HG03571 (cell line): Measurements from ENCODE around the gene PCID2.
"Not testable (repeated sequence)": the region's sequence is repeated elsewhere in the genome, so short reads cannot be mapped to it uniquely, and the experiment has no call there.

Experiments
- ATAC-seq: cut with Tn5 transposase; IDR thresholded peaks from one replicate; pipeline ENCODE4 v1.9.1; 2021; ENCODE audit not compliant: unreplicated experiment

The PCID2 gene

GRCh38 chr13:113167155-113167554 lies 41.3 kb downstream of the PCID2 start:
- ATAC-seq, result no peak

- no peak for ATAC-seq
Observed at GRCh38 chr13:113166681-113167080, 41.8 kb downstream of the PCID2 start.

GRCh38 chr13:113166266-113166665 lies 42.2 kb downstream of the PCID2 start:
- no peak for ATAC-seq

GRCh38 chr13:113164492-113164891 lies 44.0 kb downstream of the PCID2 start:
- ATAC-seq, result no peak

GRCh38 chr13:113162783-113163685 lies 45.4 kb downstream of the PCID2 start:
- no peak for ATAC-seq

GRCh38 chr13:113161975-113162374 lies 46.5 kb downstream of the PCID2 start:
- ATAC-seq, result not testable (repeated sequence)

GRCh38 chr13:113161433-113161832 lies 47.0 kb downstream of the PCID2 start:
- ATAC-seq, result no peak

- ATAC-seq, result no peak
Observed at GRCh38 chr13:113160983-113161382, 47.5 kb downstream of the PCID2 start.

- no peak for ATAC-seq
Observed at GRCh38 chr13:113159701-113160100, 48.8 kb downstream of the PCID2 start.

- no peak for ATAC-seq
Observed at GRCh38 chr13:113158946-113159345, 49.5 kb downstream of the PCID2 start.

GRCh38 chr13:113157929-113158747 lies 50.3 kb downstream of the PCID2 start, which contains the start of gene PROZ:
Gene PROZ, plus strand, starts transcription at chr13:113158648. Its CDS starts 13 bp downstream, at chr13:113158661.
- ATAC-seq, result no peak

- ATAC-seq, result no peak
Observed at GRCh38 chr13:113157206-113157928, 51.1 kb downstream of the PCID2 start.

GRCh38 chr13:113155982-113156655 lies 52.4 kb downstream of the PCID2 start:
- no peak for ATAC-seq

GRCh38 chr13:113155201-113155600 lies 53.3 kb downstream of the PCID2 start:
- no peak for ATAC-seq

GRCh38 chr13:113153810-113154748 lies 54.4 kb downstream of the PCID2 start:
- no peak for ATAC-seq

- ATAC-seq, result no peak
Observed at GRCh38 chr13:113152984-113153809, 55.3 kb downstream of the PCID2 start.

GRCh38 chr13:113152691-113152983 lies 55.8 kb downstream of the PCID2 start:
- ATAC-seq, result no peak

GRCh38 chr13:113151745-113152690 lies 56.5 kb downstream of the PCID2 start:
- ATAC-seq, result no peak
